GM19463 (cell line): ENCODE data around the gene ANXA3.
"Not testable (repeated sequence)": the region's sequence is repeated elsewhere in the genome, so short reads cannot be mapped to it uniquely, and the experiment has no call there.

Experiments
- ATAC-seq: cut with Tn5 transposase; IDR thresholded peaks from one replicate; pipeline ENCODE4 v1.9.1; 2021; ENCODE audit warnings: mild to moderate bottlenecking, moderate library complexity; ENCODE audit not compliant: unreplicated experiment

The ANXA3 gene, protein sequence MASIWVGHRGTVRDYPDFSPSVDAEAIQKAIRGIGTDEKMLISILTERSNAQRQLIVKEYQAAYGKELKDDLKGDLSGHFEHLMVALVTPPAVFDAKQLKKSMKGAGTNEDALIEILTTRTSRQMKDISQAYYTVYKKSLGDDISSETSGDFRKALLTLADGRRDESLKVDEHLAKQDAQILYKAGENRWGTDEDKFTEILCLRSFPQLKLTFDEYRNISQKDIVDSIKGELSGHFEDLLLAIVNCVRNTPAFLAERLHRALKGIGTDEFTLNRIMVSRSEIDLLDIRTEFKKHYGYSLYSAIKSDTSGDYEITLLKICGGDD

DNA sequence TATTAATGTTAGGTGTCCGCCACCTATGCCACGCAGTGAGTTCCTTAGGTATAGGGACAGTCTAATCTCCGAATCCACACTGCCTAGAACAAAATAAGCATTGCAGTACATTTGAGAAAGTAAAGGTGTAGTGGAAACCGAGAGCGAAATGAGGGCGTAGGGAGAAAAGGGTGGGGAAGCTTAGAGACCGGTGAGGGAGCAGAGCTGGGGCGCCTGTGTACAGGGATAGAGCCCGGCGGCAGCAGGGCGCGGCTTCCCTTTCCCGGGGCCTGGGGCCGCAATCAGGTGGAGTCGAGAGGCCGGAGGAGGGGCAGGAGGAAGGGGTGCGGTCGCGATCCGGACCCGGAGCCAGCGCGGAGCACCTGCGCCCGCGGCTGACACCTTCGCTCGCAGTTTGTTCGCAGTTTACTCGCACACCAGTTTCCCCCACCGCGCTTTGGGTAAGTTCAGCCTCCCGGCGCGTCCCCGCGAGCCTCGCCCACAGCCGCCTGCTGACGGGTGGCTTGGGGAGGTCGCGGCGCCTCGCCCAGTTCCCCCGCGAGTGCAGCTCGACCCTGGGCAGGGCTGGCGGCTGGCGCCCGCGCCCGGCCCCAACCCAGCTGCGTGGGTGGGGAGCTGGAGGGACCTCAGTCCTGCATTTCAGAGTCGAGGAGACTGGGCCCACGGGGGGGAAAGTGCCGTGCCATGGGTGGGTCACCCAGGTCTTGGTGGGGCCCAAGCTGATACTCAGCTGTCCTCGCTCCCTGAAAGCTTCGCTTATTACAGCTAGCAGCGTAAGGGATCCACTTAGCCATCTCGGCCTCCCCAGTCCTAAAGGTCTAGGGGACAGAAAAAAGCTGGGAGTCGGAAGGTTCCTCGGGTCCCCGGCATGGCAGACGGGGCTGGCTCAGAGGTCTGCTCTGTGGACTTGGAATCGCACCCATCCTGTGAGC, at the start of gene ANXA3:
Gene ANXA3 (plus strand): TSS at position 351 of the 932 bp plus-strand sequence. CDS start 2,704 bp downstream, outside the sequence.
- peak; percentile 73 for ATAC-seq

DNA sequence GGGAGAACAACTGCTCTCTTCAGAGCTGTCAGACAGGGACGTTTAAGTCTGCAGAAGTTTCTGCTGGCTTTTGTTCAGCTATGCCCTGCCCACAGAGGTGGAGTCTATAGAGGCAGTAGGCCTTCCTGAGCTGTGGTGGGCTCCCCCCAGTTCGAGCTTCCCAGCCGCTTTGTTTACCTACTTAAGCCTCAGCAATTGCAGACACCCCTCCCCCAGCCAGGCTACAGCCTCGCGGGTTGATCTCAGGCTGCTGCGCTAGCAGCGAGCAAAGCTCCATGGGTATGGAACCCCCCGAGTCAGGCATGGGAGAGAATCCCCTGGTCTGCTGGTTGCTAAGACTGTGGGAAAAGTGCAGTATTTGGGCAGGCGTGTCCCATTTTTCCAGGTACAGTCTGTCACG, 45.3 kb upstream of the ANXA3 start:
- not testable (repeated sequence) for ATAC-seq

DNA sequence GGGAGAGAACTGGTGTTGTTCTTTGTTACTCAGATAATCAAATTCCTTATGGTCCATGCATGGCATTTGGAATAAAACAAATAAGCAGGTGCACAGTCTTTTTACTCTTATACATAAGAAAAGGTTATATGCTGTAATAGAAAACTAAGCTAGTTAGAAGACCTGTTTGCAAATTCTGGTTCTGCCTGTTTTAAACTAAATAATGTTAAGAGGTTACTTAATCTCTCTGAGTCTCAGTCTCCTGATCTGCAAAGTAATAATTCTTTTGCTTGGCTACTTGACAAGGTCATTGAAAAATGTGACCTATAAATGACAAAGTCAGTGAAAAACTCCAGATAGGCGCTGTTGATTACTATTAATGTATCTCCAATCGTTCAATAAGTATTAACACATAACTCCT, 42.5 kb upstream of the ANXA3 start:
- ATAC-seq: no peak

DNA sequence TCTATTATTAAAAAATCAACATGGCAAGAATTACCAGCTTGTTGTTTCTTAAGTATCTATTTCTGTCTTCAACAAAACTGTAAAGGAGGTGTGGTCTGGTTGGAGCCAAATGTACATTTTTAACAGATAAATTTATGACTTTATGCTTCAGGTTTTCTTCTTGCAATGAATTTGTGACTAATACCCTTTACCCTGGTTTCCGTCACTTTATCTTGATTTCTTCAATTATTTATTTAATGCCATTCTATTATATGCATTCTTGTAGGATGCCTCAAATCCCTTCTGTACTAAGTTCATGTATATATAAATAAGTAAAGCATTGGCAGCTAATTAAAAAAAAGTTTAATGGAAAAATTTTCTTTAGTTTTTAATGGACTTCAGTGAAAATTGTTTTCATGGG, 41.5 kb upstream of the ANXA3 start:
- ATAC-seq: no peak

DNA sequence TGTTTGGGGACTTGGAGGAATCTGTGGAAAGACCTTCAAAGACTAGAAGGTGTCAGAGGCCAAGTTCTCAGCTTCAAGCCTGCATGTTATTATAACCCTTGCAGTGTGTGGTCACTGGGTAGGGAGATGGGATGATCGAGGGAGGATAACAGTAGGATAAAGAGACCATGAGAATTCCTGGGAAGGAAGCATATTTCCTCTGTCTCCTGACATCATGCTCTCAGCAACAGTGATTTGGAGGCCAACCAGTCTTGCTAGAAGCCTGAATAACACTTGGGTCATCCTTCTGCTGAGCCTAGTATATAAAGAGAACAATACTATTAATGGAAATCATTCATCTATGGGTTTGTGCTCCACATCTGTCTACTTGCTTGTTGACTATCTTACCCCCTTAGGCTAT, 40.9 kb upstream of the ANXA3 start:
- ATAC-seq: no peak

DNA sequence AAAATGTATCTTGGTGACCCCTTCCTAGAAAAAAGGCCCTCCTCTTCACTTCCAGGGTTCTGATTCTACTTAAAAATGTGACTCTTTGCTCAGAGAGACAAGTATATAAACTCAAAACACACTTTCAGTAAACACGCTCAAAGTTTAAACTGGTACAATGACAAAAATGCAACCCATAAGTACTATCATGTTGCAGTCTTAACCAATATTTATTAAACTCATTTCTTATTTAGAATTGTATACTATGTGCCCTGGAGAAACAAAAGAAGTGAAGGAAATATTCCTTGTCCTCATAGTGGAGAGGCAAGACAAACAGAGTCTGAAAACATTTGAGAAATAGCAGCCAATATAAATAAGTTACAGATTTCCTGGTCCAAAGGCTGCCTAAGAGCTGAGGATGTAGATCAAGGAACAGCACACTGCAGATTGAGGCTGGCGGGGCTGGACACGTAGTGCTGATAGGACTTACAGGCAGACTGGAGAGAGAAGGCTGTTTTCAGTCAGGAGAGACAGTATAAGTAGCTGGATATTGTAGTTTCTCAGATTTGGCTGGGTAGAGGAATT, 39.1 kb upstream of the ANXA3 start:
- ATAC-seq: no peak

DNA sequence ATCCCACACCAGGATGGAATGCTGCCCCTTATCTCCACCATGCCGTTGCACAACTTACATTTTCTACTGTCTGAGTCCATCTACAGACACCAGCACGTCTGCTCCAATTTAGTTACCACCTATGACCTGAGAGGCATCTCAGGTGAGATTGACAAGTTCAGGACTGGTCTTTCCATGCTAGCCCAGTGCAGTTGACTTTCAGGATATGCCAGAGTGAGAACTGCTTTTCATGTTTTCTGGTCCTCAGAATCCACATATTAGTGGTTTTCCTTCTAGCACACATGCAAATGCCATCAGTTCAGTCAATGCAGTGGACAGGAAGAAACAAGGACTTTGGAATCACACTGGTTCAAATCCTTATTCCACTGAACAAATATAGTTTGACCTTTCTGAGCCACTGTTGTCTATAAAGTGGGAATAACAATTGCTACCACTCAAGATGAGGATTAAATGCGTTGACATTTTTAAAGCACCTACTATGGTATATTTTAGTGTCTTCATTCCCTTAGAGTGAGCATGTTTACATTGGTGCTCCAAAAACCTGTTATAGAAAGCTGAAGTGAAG, 38.1 kb upstream of the ANXA3 start:
- ATAC-seq: no peak

DNA sequence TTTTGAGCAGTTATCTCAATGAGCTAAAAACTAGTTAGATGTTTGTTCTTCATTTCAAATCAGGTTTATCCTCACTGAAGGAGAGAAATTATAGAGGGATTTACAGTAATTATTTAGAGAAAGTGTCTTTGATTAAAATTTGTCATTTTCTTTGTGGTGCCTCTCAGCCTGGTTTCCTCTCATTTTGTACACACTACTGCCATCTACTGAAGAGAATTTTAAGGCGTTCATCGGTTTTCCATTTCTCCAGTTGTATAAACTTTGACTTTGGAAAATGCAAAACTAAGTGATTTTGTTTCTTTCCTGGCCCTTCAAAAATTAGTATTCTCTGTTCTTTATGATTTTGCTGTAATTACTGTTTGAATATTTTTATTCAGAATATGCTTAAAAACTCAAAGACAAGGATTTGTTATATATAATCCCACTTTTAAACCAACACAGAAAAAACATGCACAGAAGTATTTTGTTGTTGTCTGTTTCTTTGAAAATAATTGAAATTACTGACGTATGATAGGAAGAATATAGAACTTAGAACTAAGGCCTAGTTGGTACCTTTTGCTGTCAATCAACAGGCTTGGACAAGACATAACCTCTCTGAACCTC, 34.4 kb upstream of the ANXA3 start:
- ATAC-seq: no peak

DNA sequence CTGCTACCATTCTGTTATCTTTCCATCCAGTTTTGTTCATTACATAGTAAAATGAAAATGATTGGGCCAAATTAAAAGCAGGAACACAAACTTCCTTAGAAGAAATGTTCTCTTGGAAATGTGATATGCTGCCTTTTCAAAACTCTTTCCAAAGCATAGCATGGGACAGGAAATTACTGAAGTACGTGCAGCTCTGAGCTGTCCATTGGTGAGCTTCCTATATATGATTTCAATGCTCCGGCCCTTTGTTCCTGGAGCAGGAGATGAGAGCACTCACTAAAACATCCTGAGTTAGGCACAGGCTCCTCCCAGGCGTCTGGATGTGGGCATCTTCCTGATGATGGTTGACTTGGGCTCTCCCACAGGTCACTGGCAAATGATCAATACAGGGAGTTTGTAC, 33.0 kb upstream of the ANXA3 start:
- no peak for ATAC-seq

DNA sequence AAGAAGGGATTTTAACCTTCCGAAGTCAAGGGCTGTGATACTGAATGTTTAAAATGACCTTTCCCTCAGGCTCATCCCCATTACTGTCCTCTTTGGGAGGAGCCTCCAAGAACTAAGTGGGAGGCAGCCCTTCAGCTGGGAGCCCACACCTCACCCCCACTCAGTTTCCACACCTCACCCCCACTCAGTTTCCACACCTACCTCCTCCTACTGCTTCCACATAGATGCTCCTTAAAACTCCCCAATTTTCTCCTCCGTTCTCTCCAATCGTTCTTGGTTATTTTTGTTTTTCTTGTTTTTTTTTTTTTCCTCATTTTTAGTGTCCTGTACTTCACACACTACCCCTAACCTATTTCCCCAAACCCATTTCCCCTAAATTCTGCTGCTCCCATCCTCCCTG, 31.6 kb upstream of the ANXA3 start:
- no peak for ATAC-seq

DNA sequence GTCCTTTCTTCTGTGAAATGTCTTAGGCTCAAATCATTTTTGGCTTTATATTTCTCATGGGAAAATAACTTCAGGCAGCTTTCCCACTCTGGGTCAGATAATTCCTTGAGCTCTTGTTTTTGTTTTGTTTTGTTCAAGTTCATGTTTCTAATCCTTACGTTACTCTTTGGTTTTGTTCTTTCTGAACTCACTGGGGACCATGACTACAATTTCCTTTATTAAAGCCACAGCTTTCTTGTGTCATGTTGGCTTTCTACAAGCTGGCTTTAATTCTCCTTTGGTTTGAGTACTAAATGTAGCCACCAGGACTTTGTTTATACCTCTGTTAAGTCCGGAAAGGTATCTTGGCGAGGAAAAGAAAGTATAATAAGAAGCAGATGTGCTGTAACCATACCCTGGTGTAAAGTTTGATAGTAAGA, 30.8 kb upstream of the ANXA3 start:
- no peak for ATAC-seq

DNA sequence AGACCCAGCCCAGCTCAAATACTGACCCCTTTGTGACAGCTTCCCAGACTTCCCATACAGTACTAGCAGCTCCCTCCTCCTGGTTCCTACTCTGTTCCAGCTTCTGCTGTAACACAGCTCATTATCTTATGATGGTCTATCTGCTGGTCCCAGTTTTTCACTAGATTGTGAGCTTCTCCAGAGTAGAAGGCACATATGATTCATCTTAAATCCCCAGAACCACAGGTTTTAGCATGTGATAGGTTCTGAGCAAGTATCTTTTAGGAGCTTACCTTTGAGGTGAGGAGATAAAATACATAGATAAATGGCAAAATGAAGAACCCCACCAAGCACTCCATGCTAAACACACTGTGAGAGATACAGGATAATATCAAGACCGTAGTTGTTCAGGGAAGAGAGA, 27.6 kb upstream of the ANXA3 start:
- no peak for ATAC-seq

DNA sequence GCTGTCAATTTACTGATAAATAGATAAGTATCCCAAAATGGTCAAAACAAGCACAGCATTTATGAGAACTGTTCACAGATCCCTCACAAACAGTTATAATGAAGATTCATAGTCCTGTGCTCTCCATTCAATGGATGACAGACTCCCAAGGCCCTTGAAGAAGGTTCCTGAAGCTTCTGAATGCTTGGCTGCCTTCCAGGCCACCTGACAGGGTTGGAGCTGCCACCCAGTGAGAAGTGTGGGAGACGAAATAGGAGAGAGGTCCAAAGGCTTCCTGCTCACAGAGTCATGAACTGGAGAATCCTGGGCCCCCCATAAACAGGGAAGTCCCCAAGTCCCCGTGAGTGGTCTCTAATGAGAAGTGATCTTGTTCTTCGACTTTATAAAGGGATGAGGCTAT, 26.0 kb upstream of the ANXA3 start:
- no peak for ATAC-seq

DNA sequence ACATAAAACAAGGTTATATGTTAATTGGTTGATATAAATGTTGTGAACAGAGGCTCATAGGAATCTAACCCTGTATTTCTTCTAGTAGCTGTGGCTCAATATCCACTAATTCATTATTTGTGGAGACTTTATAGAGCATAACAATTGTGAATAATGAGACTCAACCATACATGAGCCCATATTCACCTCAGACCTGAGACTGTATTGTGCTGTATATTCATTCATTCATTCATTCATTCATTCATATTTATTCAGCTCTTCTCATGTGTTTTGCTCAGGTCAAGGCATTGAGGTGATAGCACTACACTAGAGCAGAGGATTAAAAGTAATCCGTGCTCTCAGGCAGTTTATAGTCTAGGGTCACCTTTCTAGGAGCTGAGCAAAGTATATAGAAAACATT, 24.5 kb upstream of the ANXA3 start:
- ATAC-seq: no peak

DNA sequence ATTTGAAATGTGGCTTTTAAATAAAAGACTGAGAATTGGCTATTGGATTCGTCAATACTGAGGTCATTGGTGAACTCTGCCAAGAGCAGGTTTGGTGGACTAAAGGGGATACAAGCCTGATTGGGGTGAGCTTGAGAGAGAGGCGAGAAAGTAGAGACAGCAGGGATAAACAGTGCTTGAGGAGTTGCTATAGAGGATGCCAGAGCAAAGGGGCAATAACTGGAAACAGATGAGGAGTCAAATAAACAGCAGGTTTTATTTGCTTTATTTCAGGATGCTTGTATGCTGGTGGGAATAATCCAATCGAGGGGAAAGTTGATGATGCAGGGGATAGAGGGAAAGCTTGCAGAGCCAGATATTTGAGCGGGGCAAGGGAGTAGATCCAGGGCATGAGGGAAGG, 24.0 kb upstream of the ANXA3 start:
- ATAC-seq: no peak

DNA sequence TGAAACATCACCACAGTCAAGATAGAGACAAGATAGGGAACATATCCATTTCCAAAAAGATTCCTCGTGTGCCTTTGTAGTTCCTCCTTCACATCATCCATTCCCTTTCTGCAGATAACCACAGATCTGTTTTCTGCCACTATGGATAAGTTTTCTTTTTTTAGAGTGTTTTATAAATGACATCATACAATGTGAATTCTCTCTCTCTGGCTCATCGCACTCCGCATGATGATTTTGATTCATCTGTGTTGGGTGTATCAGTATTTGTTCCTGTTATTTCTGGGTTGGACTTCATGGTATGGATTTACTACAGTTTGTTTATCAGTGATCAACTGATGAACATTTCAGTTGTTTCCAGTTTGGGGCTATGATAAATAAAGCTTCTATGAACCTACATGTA, 23.2 kb upstream of the ANXA3 start:
- ATAC-seq: no peak

DNA sequence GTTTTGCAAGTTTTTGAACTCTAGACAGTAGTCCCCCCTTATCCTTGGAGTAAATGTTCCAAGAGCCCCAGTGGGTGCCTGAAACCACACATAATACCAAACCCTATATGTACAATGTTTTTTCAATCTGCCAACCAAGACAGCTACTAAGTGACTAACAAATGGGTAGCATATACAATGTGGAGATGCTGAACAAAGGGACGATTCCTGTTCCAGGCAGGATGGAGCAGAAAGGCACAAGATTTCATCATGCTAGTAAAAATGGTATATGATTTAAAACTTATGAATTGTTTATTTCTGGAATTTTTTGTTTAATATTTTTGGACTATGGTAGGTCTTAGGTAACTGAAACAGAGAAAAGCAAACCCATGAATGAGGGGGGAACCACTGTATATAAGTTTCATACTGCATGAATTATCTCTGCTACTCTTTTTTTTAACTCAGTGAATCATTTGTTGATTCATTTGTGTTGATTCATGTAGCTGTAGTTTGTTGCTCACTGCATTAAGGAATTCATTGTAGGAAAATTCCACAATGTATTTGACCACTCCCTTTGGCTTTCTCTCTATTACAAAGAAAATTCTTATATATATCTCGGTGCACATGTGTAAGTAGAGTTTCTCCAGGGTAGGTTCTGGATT, 21.9 kb upstream of the ANXA3 start:
- no peak for ATAC-seq

DNA sequence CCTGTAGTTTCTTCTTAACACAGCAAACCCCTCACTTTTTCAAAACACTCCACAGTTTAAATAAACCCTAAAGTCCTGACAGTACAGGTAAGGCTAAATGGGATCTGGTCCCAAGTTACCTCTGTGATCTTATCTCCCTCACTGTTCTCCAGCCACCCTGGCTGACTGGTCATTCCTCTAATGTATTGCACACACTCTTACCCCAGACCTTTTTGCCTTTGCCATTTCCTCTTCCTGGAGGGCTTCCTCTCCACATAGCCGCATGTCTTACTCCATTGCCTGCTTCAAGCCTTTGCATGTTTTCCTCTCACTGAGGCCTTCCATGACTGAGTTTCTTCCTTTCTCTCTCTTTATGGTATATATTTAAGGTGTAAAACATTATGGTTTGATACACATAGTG, 19.5 kb upstream of the ANXA3 start:
- no peak for ATAC-seq

DNA sequence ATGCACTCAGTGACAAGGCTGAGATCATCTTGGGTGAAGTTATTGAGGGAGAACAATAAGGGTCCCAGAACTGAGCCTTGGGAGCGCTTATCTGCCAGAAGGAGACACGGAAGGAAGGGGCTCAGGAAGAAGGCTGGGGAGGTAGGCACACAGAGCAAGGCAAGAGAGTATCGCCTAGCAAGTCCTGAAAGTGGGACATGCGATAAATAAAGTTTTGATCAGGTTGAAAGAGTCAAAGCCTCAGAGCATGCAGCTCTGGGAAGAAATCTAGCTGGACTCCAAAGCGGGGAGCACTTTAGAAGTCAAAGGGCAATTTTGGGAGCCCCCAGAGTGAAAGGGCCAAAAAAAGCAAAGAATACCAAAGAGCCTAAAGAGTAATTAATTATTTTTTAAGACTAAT, 17.7 kb upstream of the ANXA3 start:
- ATAC-seq: no peak

DNA sequence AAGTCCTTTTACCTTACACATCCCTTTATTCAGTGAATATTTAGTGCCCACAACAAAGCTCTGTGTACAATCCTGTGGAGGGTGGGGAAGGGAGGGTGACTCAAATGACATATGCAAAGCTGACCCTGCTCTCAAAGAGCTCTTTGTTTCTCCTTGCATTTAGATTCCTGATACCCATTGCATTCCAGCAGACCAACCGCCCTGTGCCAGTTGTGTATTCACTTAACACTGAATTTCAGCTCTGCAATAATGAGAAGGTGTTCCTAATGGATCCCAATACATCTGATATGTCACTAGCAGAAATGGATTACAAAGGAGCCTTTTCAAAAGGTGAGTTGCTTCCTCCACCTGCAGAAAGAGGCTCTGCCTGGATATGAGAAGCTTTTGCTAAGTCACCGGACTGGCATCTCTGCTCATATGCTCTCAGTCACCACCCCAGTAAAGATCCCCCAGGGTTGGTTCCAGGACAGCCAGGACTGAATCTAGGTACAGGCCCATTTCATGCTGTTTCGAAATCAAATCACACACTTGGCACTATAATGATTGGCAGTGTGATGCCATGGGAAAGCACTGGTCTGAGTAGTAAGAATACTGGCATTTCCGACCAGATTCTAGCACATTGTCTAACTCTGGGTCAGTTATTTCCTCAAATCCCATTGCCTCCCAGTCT, 17.1 kb upstream of the ANXA3 start:
- no peak for ATAC-seq
